GM23338 (cell line): ENCODE data around the gene ZNF527. TPM values are rescaled to one million over a fixed set of nuclear protein-coding genes. Genes with fewer than 3 reads are reported as not detected.
"Not testable (repeated sequence)": the region's sequence is repeated elsewhere in the genome, so short reads cannot be mapped to it uniquely, and the experiment has no call there.

ENCODE experiments used
- ATAC-seq: fragments of 200-7000 bp; cut with Tn5 transposase; 3 replicates; pipeline ENCODE4 v1.9.1; 2020
- DNase-seq: peaks from one replicate; pipeline ENCODE4 v3.0.0-alpha.2; 2015; ENCODE audit warnings: low spot score
- H2AFZ ChIP-seq: fragments of 200-600 bp; sonication (generic); 2 replicates; pipeline ENCODE4 v1.8.0; 2016; ENCODE audit warnings: antibody characterized with exemption, mild to moderate bottlenecking, moderate library complexity
- H3F3A ChIP-seq: fragments of 200-600 bp; sonication (generic); replicated peaks from 2 replicates; pipeline ENCODE4 v1.8.0; 2017; ENCODE audit warnings: antibody characterized with exemption, mixed run types, low read depth
- H3K27ac ChIP-seq: fragments of 200-600 bp; sonication (generic); 2 replicates; pipeline ENCODE4 v1.6.1; 2016; ENCODE audit warnings: low read depth
- H3K27me3 ChIP-seq: fragments of 200-600 bp; sonication (generic); 2 replicates; pipeline ENCODE4 v1.8.0; 2016; ENCODE audit warnings: mild to moderate bottlenecking, mixed run types, moderate library complexity; ENCODE audit not compliant: insufficient read depth
- H3K36me3 ChIP-seq: fragments of 200-600 bp; sonication (generic); 2 replicates; pipeline ENCODE4 v1.8.0; 2016; ENCODE audit warnings: mild to moderate bottlenecking; ENCODE audit not compliant: insufficient read depth
- H3K4me1 ChIP-seq: fragments of 200-600 bp; sonication (generic); 2 replicates; pipeline ENCODE4 v1.8.0; 2016; ENCODE audit warnings: mild to moderate bottlenecking, moderate library complexity; ENCODE audit not compliant: insufficient read depth
- H3K4me2 ChIP-seq: fragments of 200-600 bp; sonication (generic); 2 replicates; pipeline ENCODE4 v1.7.1; 2017; ENCODE audit warnings: mixed run types
- H3K4me3 ChIP-seq: fragments of 200-600 bp; sonication (generic); 2 replicates; pipeline ENCODE4 v1.6.1; 2016; ENCODE audit warnings: mixed run types
- H3K79me2 ChIP-seq: fragments of 200-600 bp; sonication (generic); replicated peaks from 2 replicates; pipeline ENCODE4 v1.8.0; 2017; ENCODE audit warnings: mild to moderate bottlenecking; ENCODE audit not compliant: insufficient read depth
- H3K9me2 ChIP-seq: fragments of 200-600 bp; sonication (generic); 2 replicates; pipeline ENCODE4 v1.8.0; 2017; ENCODE audit not compliant: insufficient read depth
- H4K20me1 ChIP-seq: fragments of 200-600 bp; sonication (generic); replicated peaks from 2 replicates; pipeline ENCODE4 v1.8.0; 2017; ENCODE audit warnings: mild to moderate bottlenecking; ENCODE audit not compliant: insufficient read depth
- H3K27ac Mint-ChIP-seq: 2 replicates; pipeline ENCODE4 v1.8.0; 2020; ENCODE audit warnings: inconsistent platforms, mild to moderate bottlenecking, moderate library complexity, mixed read lengths
- H3K27me3 Mint-ChIP-seq: 3 replicates; pipeline ENCODE4 v1.8.0; 2022; ENCODE audit warnings: low read depth, mild to moderate bottlenecking, moderate library complexity, mixed read lengths, inconsistent platforms; ENCODE audit not compliant: insufficient read depth, poor library complexity
- H3K36me3 Mint-ChIP-seq: 3 replicates; pipeline ENCODE4 v1.8.0; 2021; ENCODE audit warnings: low read depth, mild to moderate bottlenecking, inconsistent platforms, moderate library complexity, mixed read lengths
- H3K4me1 Mint-ChIP-seq: 3 replicates; pipeline ENCODE4 v1.8.0; 2020; ENCODE audit warnings: mild to moderate bottlenecking, inconsistent platforms, mixed read lengths
- H3K4me3 Mint-ChIP-seq: 3 replicates; pipeline ENCODE4 v1.8.0; 2021; ENCODE audit warnings: moderate library complexity, mild to moderate bottlenecking, inconsistent platforms, mixed read lengths
- H3K9me3 Mint-ChIP-seq: 3 replicates; pipeline ENCODE4 v1.8.0; 2020; ENCODE audit warnings: moderate library complexity, mild to moderate bottlenecking, inconsistent platforms, mixed read lengths
- CREB1 ChIP-seq: fragments of 250-450 bp; sonication (Bioruptor Pico); IDR thresholded peaks from 2 replicates; pipeline ENCODE4 v1.5.0; 2020; ENCODE audit warnings: low read depth, mild to moderate bottlenecking, moderate library complexity
- EZH2 ChIP-seq: fragments of 200-600 bp; sonication (generic); IDR thresholded peaks from one replicate; pipeline ENCODE4 v1.8.0; 2017; ENCODE audit warnings: antibody characterized with exemption, mild to moderate bottlenecking, low read depth; ENCODE audit not compliant: unreplicated experiment
- JUNB ChIP-seq: IDR thresholded peaks from one replicate; pipeline ENCODE4 v1.6.1; 2016; ENCODE audit warnings: antibody characterized with exemption; ENCODE audit not compliant: unreplicated experiment
- POLR2AphosphoS5 ChIP-seq: IDR thresholded peaks from 2 replicates; pipeline ENCODE4 v1.6.1; 2016; ENCODE audit warnings: antibody characterized with exemption, low read depth
- ZNF331 ChIP-seq: fragments of 250-450 bp; sonication (Bioruptor Pico); IDR thresholded peaks from 2 replicates; pipeline ENCODE4 v1.5.0; 2020; ENCODE audit warnings: low read depth, mild to moderate bottlenecking, moderate library complexity
- polyA plus RNA-seq: library from polyadenylated mRNA; unstranded; fragments of >200 nt; fragmentation: Nextera tagmentation; extraction: Ambion mirVana; gene quantifications from 2 replicates; pipeline ENCODE4 v1.2.1, GENCODE V29; 2016
- total RNA-seq: library from RNA; depleted of rRNA; stranded (reverse); fragments of >200 nt; shearing (Covaris generic); gene quantifications from 2 replicates; pipeline ENCODE4 v1.2.3, GENCODE V29; 2014
- TF ChIP-seq, protein P1 (sequence below), 2 experiments: fragments of 200-600 bp in 1 of 2; sonication (generic) in 1 of 2; conservative IDR thresholded peaks; 2 replicates each; pipeline versions ENCODE4 v1.5.1 to v1.6.1; 2016 to 2017; ENCODE audit warnings: antibody characterized with exemption in 2 of 2, low read depth in 2 of 2, mild to moderate bottlenecking in 2 of 2, moderate library complexity in 1 of 2

The ZNF527 gene
- total and polyA plus RNA-seq, 2 experiments from 2014 or later, result 0.97 to 7.9 TPM

- Histone ChIP-seq H3K27me3 (no peaks in the 10 kb centered on the region), H2AFZ (no peak overlapping the region), H3K27ac (no peak overlapping the region), H4K20me1 (no peaks in the 10 kb centered on the region), H3K9me2 (no peaks in the 10 kb centered on the region), H3K79me2 (no peaks in the 10 kb centered on the region), H3F3A (no peaks in the 10 kb centered on the region), H3K4me2 (no peak overlapping the region), H3K4me3 (no peak overlapping the region), H3K36me3 (peaks cover 12% of the 10 kb centered on the region; the same call in 1 of the 2 replicates), H3K4me1 (no peaks in the 10 kb centered on the region)
- peaks cover 5% of the 10 kb centered on the region for H3K27me3 Mint-ChIP-seq
- no peaks in the 10 kb centered on the region for H3K4me1 Mint-ChIP-seq
- H3K27ac Mint-ChIP-seq, result no peak overlapping the region
- H3K36me3 Mint-ChIP-seq, result peaks cover 44% of the 10 kb centered on the region
- no peak for ATAC-seq
- DNase-seq, result no peak
- H3K9me3 Mint-ChIP-seq, result peaks cover 93% of the 10 kb centered on the region
- no peak overlapping the region for H3K4me3 Mint-ChIP-seq
- TF ChIP-seq, protein P1, sequence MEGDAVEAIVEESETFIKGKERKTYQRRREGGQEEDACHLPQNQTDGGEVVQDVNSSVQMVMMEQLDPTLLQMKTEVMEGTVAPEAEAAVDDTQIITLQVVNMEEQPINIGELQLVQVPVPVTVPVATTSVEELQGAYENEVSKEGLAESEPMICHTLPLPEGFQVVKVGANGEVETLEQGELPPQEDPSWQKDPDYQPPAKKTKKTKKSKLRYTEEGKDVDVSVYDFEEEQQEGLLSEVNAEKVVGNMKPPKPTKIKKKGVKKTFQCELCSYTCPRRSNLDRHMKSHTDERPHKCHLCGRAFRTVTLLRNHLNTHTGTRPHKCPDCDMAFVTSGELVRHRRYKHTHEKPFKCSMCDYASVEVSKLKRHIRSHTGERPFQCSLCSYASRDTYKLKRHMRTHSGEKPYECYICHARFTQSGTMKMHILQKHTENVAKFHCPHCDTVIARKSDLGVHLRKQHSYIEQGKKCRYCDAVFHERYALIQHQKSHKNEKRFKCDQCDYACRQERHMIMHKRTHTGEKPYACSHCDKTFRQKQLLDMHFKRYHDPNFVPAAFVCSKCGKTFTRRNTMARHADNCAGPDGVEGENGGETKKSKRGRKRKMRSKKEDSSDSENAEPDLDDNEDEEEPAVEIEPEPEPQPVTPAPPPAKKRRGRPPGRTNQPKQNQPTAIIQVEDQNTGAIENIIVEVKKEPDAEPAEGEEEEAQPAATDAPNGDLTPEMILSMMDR (conservative IDR thresholded peaks at IDR 0.05; ENCODE audit: low read depth in 2 of 2), result no peak
- TF ChIP-seq EZH2, result no peak
- TF ChIP-seq POLR2AphosphoS5, result no peak
- TF ChIP-seq ZNF331, result no peak
- no peak for TF ChIP-seq JUNB
- TF ChIP-seq CREB1 (CRISPR knock-in tag), result no peak
Observed at GRCh38 chr19:37403403-37403802, 32.5 kb downstream of the ZNF527 start.

DNA sequence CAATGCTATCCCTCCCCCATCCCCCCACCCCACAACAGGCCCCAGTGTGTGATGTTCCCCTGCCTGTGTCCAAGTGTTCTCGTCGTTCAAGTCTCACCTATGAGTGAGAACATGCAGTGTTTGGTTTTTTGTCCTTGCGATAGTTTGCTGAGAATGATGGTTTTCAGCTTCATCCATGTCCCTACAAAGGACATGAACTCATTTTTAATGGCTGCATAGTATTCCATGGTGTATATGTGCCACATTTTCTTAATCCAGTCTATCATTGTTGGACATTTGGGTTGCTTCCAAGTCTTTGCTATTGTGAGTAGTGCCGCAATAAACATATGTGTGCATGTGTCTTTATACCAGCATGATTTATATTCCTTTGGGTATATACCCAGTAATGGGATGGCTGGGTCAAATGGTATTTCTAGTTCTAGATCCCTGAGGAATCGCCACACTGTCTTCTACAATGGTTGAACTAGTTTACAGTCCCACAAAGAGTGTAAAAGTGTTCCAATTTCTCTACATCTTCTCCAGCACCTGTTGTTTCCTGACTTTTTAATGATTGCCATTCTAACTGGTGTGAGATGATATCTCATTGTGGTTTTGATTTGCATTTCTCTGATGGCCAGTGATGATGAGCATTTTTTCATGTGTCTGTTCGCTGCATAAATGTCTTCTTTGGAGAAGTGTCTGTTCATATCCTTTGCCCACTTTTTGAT, 35.4 kb downstream of the ZNF527 start:
- not testable (repeated sequence) for H3K27me3 ChIP-seq, H4K20me1 ChIP-seq, H3K27me3 Mint-ChIP-seq, H3K79me2 ChIP-seq, H3K27ac Mint-ChIP-seq, ATAC-seq, DNase-seq, H3K4me1 ChIP-seq, H3K4me2 ChIP-seq, H3K27ac ChIP-seq, H3K4me3 Mint-ChIP-seq, H2AFZ ChIP-seq, H3K9me2 ChIP-seq, H3K4me3 ChIP-seq, H3F3A ChIP-seq, H3K4me1 Mint-ChIP-seq
- Mint-ChIP-seq H3K36me3 (peaks cover 35% of the 10 kb centered on the region), H3K9me3 (peaks cover 97% of the 10 kb centered on the region)
- H3K36me3 ChIP-seq, result peaks cover 21% of the 10 kb centered on the region; the same call in 1 of the 2 replicates

DNA sequence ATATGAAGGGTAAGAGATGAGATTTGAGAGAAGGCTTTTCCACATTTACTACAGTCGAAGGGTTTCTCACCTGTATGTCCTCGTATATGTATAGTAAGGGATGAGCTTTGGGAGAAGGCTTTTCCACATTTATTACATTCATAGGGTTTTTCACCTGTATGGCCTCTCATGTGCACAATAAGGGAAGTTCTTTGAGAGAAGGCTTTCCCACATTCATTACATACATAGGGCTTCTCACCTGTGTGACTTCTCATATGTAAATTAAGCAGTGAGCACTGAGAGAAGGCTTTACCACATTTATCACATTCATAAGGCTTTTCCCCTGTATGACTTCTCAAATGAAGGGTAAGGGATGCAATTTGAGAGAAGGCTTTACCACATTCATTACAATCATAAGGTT, 41.8 kb downstream of the ZNF527 start:
- Histone ChIP-seq H3K27me3 (no peaks in the 10 kb centered on the region), H2AFZ (no peak overlapping the region), H4K20me1 (no peaks in the 10 kb centered on the region), H3K27ac (no peak overlapping the region), H3K4me3 (no peak overlapping the region), H3K4me1 (no peaks in the 10 kb centered on the region), H3K9me2 (no peaks in the 10 kb centered on the region), H3K4me2 (no peak overlapping the region), H3F3A (no peaks in the 10 kb centered on the region), H3K36me3 (peaks cover 53% of the 10 kb centered on the region), H3K79me2 (no peaks in the 10 kb centered on the region)
- ATAC-seq (no peak), DNase-seq (no peak)
- Mint-ChIP-seq H3K36me3 (peaks cover 67% of the 10 kb centered on the region), H3K9me3 (peaks cover 97% of the 10 kb centered on the region), H3K4me1 (no peaks in the 10 kb centered on the region), H3K27me3 (no peaks in the 10 kb centered on the region), H3K4me3 (no peak overlapping the region), H3K27ac (no peak overlapping the region)
- TF ChIP-seq JUNB (no peak), ZNF331 (no peak), EZH2 (no peak), CREB1 (CRISPR knock-in tag) (no peak)
